Mesendoderm (in vitro differentiated cells): ENCODE results near the gene S100A12.
"Not testable (repeated sequence)": the region's sequence is repeated elsewhere in the genome, so short reads cannot be mapped to it uniquely, and the experiment has no call there.

Experiments used
- DNase-seq: peaks from one replicate; pipeline ENCODE4 v3.0.0; 2013
- H2AK5ac ChIP-seq: 2 replicates; pipeline ENCODE4 v1.6.1; 2013; ENCODE audit warnings: low read length, inconsistent platforms
- H2BK120ac ChIP-seq: 2 replicates; pipeline ENCODE4 v1.6.1; 2013; ENCODE audit warnings: low read depth, mild to moderate bottlenecking, low read length, moderate library complexity, mixed read lengths
- H2BK15ac ChIP-seq: replicated peaks from 2 replicates; pipeline ENCODE4 v1.6.1; 2013; ENCODE audit warnings: low read depth, mild to moderate bottlenecking, moderate library complexity
- H2BK5ac ChIP-seq: 2 replicates; pipeline ENCODE4 v1.6.1; 2013; ENCODE audit warnings: low read length, inconsistent platforms
- H3K18ac ChIP-seq: 2 replicates; pipeline ENCODE4 v1.6.1; 2013; ENCODE audit warnings: mild to moderate bottlenecking, low read length, mixed read lengths
- H3K23ac ChIP-seq: one replicate; pipeline ENCODE4 v1.6.1; 2013; ENCODE audit warnings: low read length
- H3K27ac ChIP-seq: 2 replicates; pipeline ENCODE4 v1.5.1; 2013; ENCODE audit warnings: low read depth, mild to moderate bottlenecking, inconsistent platforms, low read length, moderate library complexity
- H3K27me3 ChIP-seq: 2 replicates; pipeline ENCODE4 v1.6.1; 2013; ENCODE audit warnings: low read length, control low read depth, mild to moderate bottlenecking, inconsistent platforms; ENCODE audit not compliant: insufficient read depth, poor library complexity
- H3K36me3 ChIP-seq: 2 replicates; pipeline ENCODE4 v1.6.1; 2013; ENCODE audit warnings: low read length, inconsistent platforms; ENCODE audit not compliant: control insufficient read depth, insufficient read depth
- H3K4ac ChIP-seq: one replicate; pipeline ENCODE4 v1.6.1; 2013; ENCODE audit warnings: low read depth, mild to moderate bottlenecking, low read length, moderate library complexity
- H3K4me1 ChIP-seq: 2 replicates; pipeline ENCODE4 v1.6.1; 2013; ENCODE audit warnings: low read depth, low read length, inconsistent platforms; ENCODE audit not compliant: control insufficient read depth
- H3K4me2 ChIP-seq: 2 replicates; pipeline ENCODE4 v1.6.1; 2013; ENCODE audit warnings: low read length
- H3K4me3 ChIP-seq: 2 replicates; pipeline ENCODE4 v1.5.1; 2013; ENCODE audit warnings: mild to moderate bottlenecking, low read length
- H3K56ac ChIP-seq: one replicate; pipeline ENCODE4 v1.6.1; 2013; ENCODE audit warnings: low read length
- H3K79me1 ChIP-seq: 2 replicates; pipeline ENCODE4 v1.6.1; 2013; ENCODE audit warnings: low read length, inconsistent platforms
- H3K79me2 ChIP-seq: 2 replicates; pipeline ENCODE4 v1.6.1; 2013; ENCODE audit warnings: mild to moderate bottlenecking, low read length; ENCODE audit not compliant: control insufficient read depth, insufficient read depth
- H3K9ac ChIP-seq: 2 replicates; pipeline ENCODE4 v1.6.1; 2013; ENCODE audit warnings: low read length, inconsistent platforms
- H4K5ac ChIP-seq: one replicate; pipeline ENCODE4 v1.6.1; 2013; ENCODE audit warnings: low read length
- H4K8ac ChIP-seq: one replicate; pipeline ENCODE4 v1.6.1; 2013; ENCODE audit warnings: low read depth, mild to moderate bottlenecking, control low read depth, low read length, moderate library complexity
- WGBS: extraction: QIAGEN DNeasy Blood & Tissue Kit; methylation state at CpG from one replicate; pipeline ENCODE4 v1.1.7; 2013; ENCODE audit warnings: low lambda C conversion rate, missing lambda C conversion rate; ENCODE audit not compliant: insufficient coverage; ENCODE audit errors: extremely low coverage; 5-methylcytosine and 5-hydroxymethylcytosine counted together

Gene S100A12

GRCh38 chr1:153417136-153417888 is 41.9 kb upstream of the S100A12 start:
- Histone ChIP-seq H3K4ac (no peak overlapping the region), H3K36me3 (no peaks in the 10 kb centered on the region), H3K18ac (no peak overlapping the region), H3K4me3 (no peak overlapping the region), H4K5ac (no peak overlapping the region), H3K9ac (no peak overlapping the region), H3K27me3 (no peaks in the 10 kb centered on the region), H2BK15ac (no peak overlapping the region), H2BK5ac (no peak overlapping the region), H4K8ac (no peak overlapping the region), H3K23ac (no peak overlapping the region), H3K27ac (no peak overlapping the region), H2AK5ac (no peak overlapping the region), H3K56ac (no peak overlapping the region), H3K4me2 (no peak overlapping the region), H2BK120ac (no peak overlapping the region), H3K79me2 (no peaks in the 10 kb centered on the region), H3K79me1 (no peaks in the 10 kb centered on the region), H3K4me1 (no peaks in the 10 kb centered on the region)
- no peak for DNase-seq
- no CpG with 5 or more reads among the region's 12 CpGs for WGBS

GRCh38 chr1:153415850-153416570 is 40.6 kb upstream of the S100A12 start, which contains the start of gene S100A7A:
S100A7A (plus strand) TSS chr1:153416520; CDS start chr1:153418083, 1,563 bp downstream.
- no peaks in the 10 kb centered on the region for H3K79me2 ChIP-seq
- no peak within 1 kb of the TSS for H3K4ac ChIP-seq
- H3K4me2 ChIP-seq: no peak within 1 kb of the TSS
- WGBS: no CpG with 5 or more reads among the region's 6 CpGs
- H3K23ac ChIP-seq: no peak within 1 kb of the TSS
- no peak within 1 kb of the TSS for H2AK5ac ChIP-seq
- H2BK15ac ChIP-seq: no peak within 1 kb of the TSS
- H2BK5ac ChIP-seq: no peak within 1 kb of the TSS
- H3K56ac ChIP-seq: no peak within 1 kb of the TSS
- no peak within 1 kb of the TSS for H4K5ac ChIP-seq
- no peaks in the 10 kb centered on the region for H3K4me1 ChIP-seq
- no peak within 1 kb of the TSS for H3K4me3 ChIP-seq
- H3K27ac ChIP-seq: no peak within 1 kb of the TSS
- no peak within 1 kb of the TSS for H4K8ac ChIP-seq
- H3K36me3 ChIP-seq: no peaks in the 10 kb centered on the region
- H2BK120ac ChIP-seq: no peak within 1 kb of the TSS
- H3K18ac ChIP-seq: no peak within 1 kb of the TSS
- H3K79me1 ChIP-seq: no peaks in the 10 kb centered on the region
- no peak within 1 kb of the TSS for H3K9ac ChIP-seq
- no peaks in the 10 kb centered on the region for H3K27me3 ChIP-seq
- DNase-seq: no peak

GRCh38 chr1:153413961-153414360 is 38.5 kb upstream of the S100A12 start:
- not testable (repeated sequence) for H2BK5ac ChIP-seq, H3K18ac ChIP-seq, H3K56ac ChIP-seq, H3K36me3 ChIP-seq, H4K5ac ChIP-seq, H3K79me1 ChIP-seq, H2AK5ac ChIP-seq, H3K79me2 ChIP-seq, H3K4me3 ChIP-seq, H3K23ac ChIP-seq, H3K27ac ChIP-seq, H2BK15ac ChIP-seq, DNase-seq, H3K4me1 ChIP-seq, H3K4me2 ChIP-seq, H3K4ac ChIP-seq, H2BK120ac ChIP-seq, H4K8ac ChIP-seq, H3K9ac ChIP-seq, H3K27me3 ChIP-seq

GRCh38 chr1:153407274-153407673 is 31.9 kb upstream of the S100A12 start:
- not testable (repeated sequence) for H4K5ac ChIP-seq, H3K27me3 ChIP-seq, H3K36me3 ChIP-seq, H3K4ac ChIP-seq, H3K18ac ChIP-seq, H2AK5ac ChIP-seq, H3K4me2 ChIP-seq, H3K23ac ChIP-seq, H3K27ac ChIP-seq, H2BK120ac ChIP-seq, H3K79me2 ChIP-seq, H2BK15ac ChIP-seq, H3K56ac ChIP-seq, H4K8ac ChIP-seq, DNase-seq, H3K9ac ChIP-seq, H3K4me3 ChIP-seq, H3K4me1 ChIP-seq, H3K79me1 ChIP-seq, H2BK5ac ChIP-seq
- WGBS: no CpG with 5 or more reads among the region's 11 CpGs

- H3K9ac ChIP-seq, H3K27me3 ChIP-seq, H2AK5ac ChIP-seq, H3K79me1 ChIP-seq, H3K23ac ChIP-seq, H4K5ac ChIP-seq, H3K18ac ChIP-seq, H4K8ac ChIP-seq, H3K36me3 ChIP-seq, DNase-seq, H2BK15ac ChIP-seq, H3K4me1 ChIP-seq, H3K56ac ChIP-seq, H3K79me2 ChIP-seq, H3K27ac ChIP-seq, H2BK120ac ChIP-seq, H2BK5ac ChIP-seq, H3K4me3 ChIP-seq, H3K4me2 ChIP-seq, H3K4ac ChIP-seq: not testable (repeated sequence)
- no CpG with 5 or more reads among the region's 6 CpGs for WGBS
These were observed 30.6 kb upstream of the S100A12 start for GRCh38 chr1:153405825-153406599.
